SK-N-SH (cell line): ENCODE measurements around the gene SKI. TPM values are rescaled to one million over a fixed set of nuclear protein-coding genes. Genes with fewer than 3 reads are reported as not detected.

Source experiments
- CTCF ChIA-PET: fragments of 300-600, 350-600 bp; formaldehyde crosslinking; extraction: SDS; loops from one replicate; lab custom pipeline; 2021; lab: Yijun Ruan, JAX
- POLR2A ChIA-PET: fragments of 350-600 bp; sonication (Branson Sonifier 250); formaldehyde crosslinking; extraction: SDS; loops from one replicate; lab custom pipeline; 2020; ENCODE audit warnings: antibody characterized with exemption, inconsistent platforms; lab: Yijun Ruan, JAX
- DNase-seq: peaks from one replicate; pipeline ENCODE4 v3.0.0; 2012
- H2AFZ ChIP-seq: fragments of 200-600 bp; sonication (generic); 2 replicates; pipeline ENCODE4 v1.8.1; 2016; ENCODE audit warnings: antibody characterized with exemption, mild to moderate bottlenecking, low read depth
- H3F3A ChIP-seq: fragments of 200-600 bp; sonication (generic); replicated peaks from 2 replicates; pipeline ENCODE3; 2016; ENCODE audit warnings: antibody characterized with exemption, mild to moderate bottlenecking; ENCODE audit not compliant: insufficient read depth
- H3K27ac ChIP-seq, 2 experiments: fragments of 200-500 bp in 1 of 2; fragments of 200-600 bp in 1 of 2; sonication (Bioruptor generic) in 1 of 2; sonication (generic), shearing (Covaris generic) in 1 of 2; 2 replicates each; pipeline versions ENCODE4 v1.5.1 to v1.6.1; 2014 to 2016; ENCODE audit warnings: low read depth in 2 of 2, inconsistent platforms in 1 of 2, low read length in 1 of 2, mild to moderate bottlenecking in 1 of 2, mixed read lengths in 1 of 2
- H3K27me3 ChIP-seq: fragments of 200-600 bp; sonication (generic), shearing (Covaris generic); 2 replicates; pipeline ENCODE4 v1.6.1; 2016; ENCODE audit warnings: mixed run types; ENCODE audit not compliant: insufficient read depth
- H3K36me3 ChIP-seq, 2 experiments: fragments of 200-500 bp in 1 of 2; fragments of 200-600 bp in 1 of 2; sonication (Bioruptor generic) in 1 of 2; sonication (generic) in 1 of 2; replicated peaks in 1 of 2; 2 replicates each; pipeline versions ENCODE3 to v1.5.1; 2014 to 2016; ENCODE audit warnings: low read length in 1 of 2, mild to moderate bottlenecking in 1 of 2; ENCODE audit not compliant: insufficient read depth in 2 of 2, control insufficient read depth in 1 of 2
- H3K4me1 ChIP-seq, 2 experiments: fragments of 200-500 bp in 1 of 2; fragments of 200-600 bp in 1 of 2; sonication (Bioruptor generic) in 1 of 2; sonication (generic), shearing (Covaris generic) in 1 of 2; 2 replicates each; pipeline versions ENCODE4 v1.5.1 to v1.6.1; 2014 to 2016; ENCODE audit warnings: low read depth in 1 of 2, low read length in 1 of 2, mixed run types in 1 of 2; ENCODE audit not compliant: insufficient read depth in 2 of 2, control insufficient read depth in 1 of 2
- H3K4me2 ChIP-seq: fragments of 200-600 bp; sonication (generic), shearing (Covaris generic); 2 replicates; pipeline ENCODE4 v1.6.1; 2017; ENCODE audit warnings: mixed run types
- H3K4me3 ChIP-seq, 2 experiments: fragments of 200-500 bp in 1 of 2; fragments of 200-600 bp in 1 of 2; sonication (Bioruptor generic) in 1 of 2; sonication (generic), shearing (Covaris generic) in 1 of 2; 2 replicates each; pipeline versions ENCODE4 v1.5.1 to v1.8.1; 2014 to 2016; ENCODE audit warnings: low read depth in 2 of 2, inconsistent platforms in 1 of 2, low read length in 1 of 2, mild to moderate bottlenecking in 1 of 2, mixed read lengths in 1 of 2, moderate library complexity in 1 of 2
- H3K79me2 ChIP-seq: fragments of 200-600 bp; sonication (generic); 2 replicates; pipeline ENCODE4 v1.8.1; 2017; ENCODE audit warnings: mild to moderate bottlenecking; ENCODE audit not compliant: insufficient read depth
- H3K9ac ChIP-seq: fragments of 200-600 bp; sonication (generic); 2 replicates; pipeline ENCODE4 v1.6.1; 2017; ENCODE audit warnings: mixed run types
- H3K9me2 ChIP-seq: fragments of 200-600 bp; sonication (generic); 2 replicates; pipeline ENCODE4 v1.6.1; 2017; ENCODE audit warnings: mixed run types
- H3K9me3 ChIP-seq: fragments of 200-600 bp; sonication (generic); 2 replicates; pipeline ENCODE4 v1.6.1; 2017; ENCODE audit warnings: mixed run types, mild to moderate bottlenecking, moderate library complexity
- H4K20me1 ChIP-seq: fragments of 200-600 bp; sonication (generic); 2 replicates; pipeline ENCODE4 v1.6.1; 2017; ENCODE audit warnings: mild to moderate bottlenecking, mixed run types; ENCODE audit not compliant: insufficient read depth
- CHD2 ChIP-seq: fragments of 150-350 bp; IDR thresholded peaks from 2 replicates; pipeline ENCODE4 v1.6.1; 2018; ENCODE audit warnings: low read length; ENCODE audit not compliant: partially characterized antibody
- FOXM1 ChIP-seq: IDR thresholded peaks from 2 replicates; pipeline ENCODE4 v1.4.0; 2012; ENCODE audit warnings: low read depth, mild to moderate bottlenecking
- MXI1 ChIP-seq: IDR thresholded peaks from 2 replicates; pipeline ENCODE4 v1.6.1; 2012; ENCODE audit warnings: mild to moderate bottlenecking, low read depth, low read length, improper control_type of control experiment
- POLR2AphosphoS5 ChIP-seq: IDR thresholded peaks from 2 replicates; pipeline ENCODE4 v1.6.1; 2012; ENCODE audit warnings: low read depth, low read length
- SMC3 ChIP-seq: IDR thresholded peaks from 2 replicates; pipeline ENCODE4 v1.6.1; 2012; ENCODE audit warnings: low read depth, low read length, improper control_type of control experiment
- TAF1 ChIP-seq: IDR thresholded peaks from 2 replicates; pipeline ENCODE4 v1.6.1; 2012; ENCODE audit warnings: low read depth, mild to moderate bottlenecking, low read length, moderate library complexity, borderline replicate concordance
- WGBS: methylation state at CpG from one replicate; pipeline ENCODE4 v1.1.6; 2017; ENCODE audit warnings: low lambda C conversion rate; 5-methylcytosine and 5-hydroxymethylcytosine counted together
- polyA plus RNA-seq, 3 experiments: library from polyadenylated mRNA; depleted of rRNA; stranded (reverse); fragments of >200 nt; gene quantifications; 2 replicates each; pipeline ENCODE4 v1.2.3, GENCODE V29; 2012

The SKI gene
- polyA plus RNA-seq, 1 of the 3 experiments (the other 2 are of a cell fraction): 7.2 TPM

DNA sequence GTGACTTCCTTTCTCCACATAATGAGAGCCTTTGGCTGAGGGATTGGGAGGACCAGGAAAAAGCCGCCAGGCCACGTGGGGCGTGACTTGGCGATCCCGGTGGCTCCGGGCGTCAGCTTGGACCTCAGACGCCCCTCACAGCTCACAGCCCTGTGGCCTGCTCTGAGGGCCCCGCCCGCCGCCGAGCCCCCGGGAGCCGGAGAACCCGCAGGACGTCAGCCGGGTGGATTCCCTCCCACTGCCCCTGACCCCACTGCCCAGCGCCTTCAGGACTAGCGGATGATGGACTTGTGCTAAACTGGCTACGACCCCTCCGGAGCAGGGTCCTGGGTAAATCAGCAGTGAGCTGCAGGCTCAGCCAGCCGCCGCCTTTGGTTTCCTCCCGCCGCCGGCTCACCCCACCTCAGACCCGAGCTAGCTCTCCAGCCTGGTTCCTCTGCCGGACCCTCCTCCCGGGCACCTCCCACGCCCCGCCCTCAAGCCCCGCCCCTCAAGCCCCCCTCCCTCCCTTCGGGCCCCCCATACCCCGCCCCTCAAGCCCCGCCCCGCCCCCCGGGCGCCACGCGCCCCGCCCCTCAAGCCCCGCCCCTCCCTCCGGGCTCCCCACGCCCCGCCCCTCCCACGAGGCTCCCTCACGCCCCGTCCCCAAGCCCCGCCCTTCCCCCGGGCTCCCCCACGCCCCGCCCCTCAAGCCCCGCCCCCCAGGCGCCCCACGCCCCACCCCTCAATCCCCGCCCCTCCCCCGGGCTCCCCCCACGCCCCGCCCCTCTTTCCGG is 23.5 kb upstream of the SKI start:
- peak; percentile 99 for DNase-seq
- TF ChIP-seq CHD2: no peak
- peak; percentile 53 for TF ChIP-seq POLR2AphosphoS5
- WGBS: 4% methylated on average over 16 of the region's 60 CpGs

DNA sequence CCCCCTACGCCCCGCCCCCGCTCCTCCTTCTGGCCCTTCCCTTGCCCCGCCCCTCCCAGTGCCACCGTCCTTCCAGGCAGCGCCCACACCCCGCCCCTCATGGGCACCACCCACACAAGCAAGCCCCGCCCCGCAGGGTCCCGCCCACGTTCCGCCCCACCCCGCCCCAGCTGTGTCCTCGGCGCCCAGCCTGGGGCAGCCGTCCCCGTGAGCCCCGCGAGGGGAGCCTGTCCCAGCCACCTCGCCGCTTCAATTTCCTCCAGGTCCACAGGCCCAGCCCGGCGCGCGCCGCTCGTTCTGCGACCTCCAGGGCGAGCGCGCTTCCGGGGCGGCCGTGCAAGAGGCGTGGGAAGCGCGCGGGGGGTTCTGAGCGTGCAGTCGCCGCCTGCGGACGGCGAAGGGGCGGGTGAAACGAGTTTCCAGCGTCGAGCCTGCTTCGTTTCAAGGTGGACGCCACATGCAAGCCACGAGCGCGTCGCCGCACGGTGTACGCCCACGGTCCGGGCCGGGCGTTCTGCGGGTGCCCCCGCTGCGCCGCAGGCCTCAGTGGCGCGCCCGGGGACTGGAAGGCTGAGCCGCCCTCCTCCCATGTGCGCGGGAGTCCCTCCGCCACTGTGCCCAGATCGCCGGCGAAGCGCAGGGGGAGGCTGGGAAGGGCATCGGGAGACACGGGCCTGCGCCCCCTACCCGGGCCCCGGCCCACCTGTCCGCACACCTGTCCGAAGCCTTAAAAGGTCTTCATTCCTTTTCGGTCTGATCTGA is 22.7 kb upstream of the SKI start:
- 46% methylated on average over 14 of the region's 84 CpGs for WGBS
- no peak for TF ChIP-seq FOXM1
- 0 out of 2 replicates have a peak, but pooled peaks have one; percentile 25 for TF ChIP-seq POLR2AphosphoS5
- TF ChIP-seq MXI1: 0 out of 2 replicates have a peak, but pooled peaks have one; percentile 45
- TF ChIP-seq TAF1: 0 out of 2 replicates have a peak, but pooled peaks have one; percentile 36
- TF ChIP-seq SMC3: no peak
- H3K9me2 ChIP-seq: no peaks in the 10 kb centered on the region
- ChIA-PET POLR2A (interaction anchor here (0.8 to 0.9 kb wide), 3 partner anchors 10 to 107 kb away, joined by 3 to 4 read pairs (median 3); partner anchors contain the start of gene FAAP20), CTCF (interaction anchor here (0.6 to 11.4 kb wide), 4 partner anchors 10 to 183 kb away, joined by 3 to 292 read pairs (median 24); partner anchors contain the start of gene FAAP20)
- H3K27me3 ChIP-seq: no peaks in the 10 kb centered on the region
- no peak for DNase-seq
- H4K20me1 ChIP-seq: no peaks in the 10 kb centered on the region
- H2AFZ ChIP-seq: peak overlapping the region; percentile 79
- no peaks in the 10 kb centered on the region for H3K9me3 ChIP-seq
- no peaks in the 10 kb centered on the region for H3K36me3 ChIP-seq
- H3K27ac ChIP-seq: peak overlapping the region; percentile 36 to 69; a peak in 1 of 4 replicates
- H3F3A ChIP-seq: no peaks in the 10 kb centered on the region
- H3K79me2 ChIP-seq: no peaks in the 10 kb centered on the region
- peak overlapping the region; percentile 85 for H3K4me2 ChIP-seq
- peak overlapping the region; percentile 47 to 48; a peak in 2 of 4 replicates for H3K4me3 ChIP-seq
- H3K9ac ChIP-seq: peak overlapping the region; percentile 49; the same call in 1 of the 2 replicates
- H3K4me1 ChIP-seq: peaks cover 9 to 31% of the 10 kb centered on the region in 2 experiments; a peak in 2 of 4 replicates

More for the DNA sequence above, 23.5 kb upstream of the SKI start:
- Histone ChIP-seq H3K9ac (peak overlapping the region; percentile 54; the same call in 1 of the 2 replicates), H3K9me2 (no peaks in the 10 kb centered on the region), H3K4me3 (peak overlapping the region; percentile 51 to 52; a peak in 3 of 4 replicates), H2AFZ (peak overlapping the region; percentile 84; the same call in 1 of the 2 replicates), H3K4me2 (peak overlapping the region; percentile 85; the same call in 1 of the 2 replicates), H3K79me2 (no peaks in the 10 kb centered on the region), H3K27ac (peak overlapping the region in 1 of 2 experiments; percentile 72; a peak in 1 of 4 replicates), H4K20me1 (no peaks in the 10 kb centered on the region), H3K4me1 (peaks cover 9 to 29% of the 10 kb centered on the region in 2 experiments; a peak in 2 of 4 replicates), H3K9me3 (no peaks in the 10 kb centered on the region), H3F3A (no peaks in the 10 kb centered on the region), H3K27me3 (no peaks in the 10 kb centered on the region), H3K36me3 (no peaks in the 10 kb centered on the region)
- ChIA-PET CTCF (interaction anchor here (0.6 to 11.4 kb wide), 3 partner anchors 9 to 183 kb away, joined by 3 to 292 read pairs (median 43); partner anchors contain the start of gene FAAP20), POLR2A (interaction anchor here (0.8 to 0.9 kb wide), 2 partner anchors 10 to 23 kb away, joined by 3 to 4 read pairs; partner anchors contain the start of gene FAAP20)
